ACC112 (cell line): ENCODE measurements around the gene LDHAL6A.
A peak's percentile ranks its signal among the peaks of the same experiment; 100 is the strongest.

ENCODE experiments used
- H2AFZ ChIP-seq: fragments of 200-600 bp; sonication (generic); one replicate; pipeline ENCODE4 v1.6.0; 2017; ENCODE audit warnings: antibody characterized with exemption, low read length; ENCODE audit not compliant: unreplicated experiment
- H3K27ac ChIP-seq: fragments of 200-600 bp; sonication (generic); 2 replicates; pipeline ENCODE4 v1.5.1; 2014; ENCODE audit warnings: low read depth, mild to moderate bottlenecking, antibody characterized with exemption, low read length, moderate library complexity
- H3K27me3 ChIP-seq: fragments of 200-600 bp; sonication (generic); 2 replicates; pipeline ENCODE4 v1.6.1; 2014; ENCODE audit warnings: mild to moderate bottlenecking, antibody characterized with exemption, low read length, moderate library complexity, mixed read lengths; ENCODE audit not compliant: insufficient read depth
- H3K36me3 ChIP-seq: fragments of 200-600 bp; sonication (generic); 2 replicates; pipeline ENCODE4 v1.6.1; 2016; ENCODE audit warnings: mild to moderate bottlenecking, antibody characterized with exemption, low read length, moderate library complexity, mixed read lengths; ENCODE audit not compliant: insufficient read depth
- H3K4me1 ChIP-seq: fragments of 200-600 bp; sonication (generic); one replicate; pipeline ENCODE4 v1.6.1; 2016; ENCODE audit warnings: low read length, mixed read lengths; ENCODE audit not compliant: insufficient read depth, unreplicated experiment, control insufficient read depth
- H3K4me3 ChIP-seq: fragments of 200-600 bp; sonication (generic); 2 replicates; pipeline ENCODE4 v1.5.1; 2014; ENCODE audit warnings: mild to moderate bottlenecking, low read depth, low read length
- H3K79me2 ChIP-seq: fragments of 200-600 bp; sonication (generic); one replicate; pipeline ENCODE4 v1.6.0; 2016; ENCODE audit warnings: low read length; ENCODE audit not compliant: control insufficient read depth, unreplicated experiment, insufficient read depth

LDHAL6A gene

GRCh38 chr11:18522388-18522787 lies 66.7 kb downstream of the LDHAL6A start:
- Histone ChIP-seq H3K79me2 (peaks cover 41% of the 10 kb centered on the region), H3K27me3 (no peaks in the 10 kb centered on the region), H3K36me3 (no peaks in the 10 kb centered on the region)

GRCh38 chr11:18523084-18523483 lies 67.4 kb downstream of the LDHAL6A start:
- H3K27me3 ChIP-seq: no peaks in the 10 kb centered on the region
- peaks cover 42% of the 10 kb centered on the region for H3K79me2 ChIP-seq
- no peaks in the 10 kb centered on the region for H3K36me3 ChIP-seq

More at GRCh38 chr11:18522388-18522787, 66.7 kb downstream of the LDHAL6A start:
- Histone ChIP-seq H3K4me1 (peaks cover 3% of the 10 kb centered on the region), H2AFZ (no peak overlapping the region), H3K4me3 (no peak overlapping the region), H3K27ac (no peak overlapping the region)

GRCh38 chr11:18524248-18524647 lies 68.6 kb downstream of the LDHAL6A start:
- Histone ChIP-seq H3K79me2 (peaks cover 46% of the 10 kb centered on the region), H3K27ac (no peak overlapping the region), H3K4me1 (peaks cover 3% of the 10 kb centered on the region), H3K27me3 (no peaks in the 10 kb centered on the region), H2AFZ (no peak overlapping the region), H3K4me3 (no peak overlapping the region), H3K36me3 (no peaks in the 10 kb centered on the region)

More at GRCh38 chr11:18523084-18523483, 67.4 kb downstream of the LDHAL6A start:
- H3K4me1 ChIP-seq: peaks cover 3% of the 10 kb centered on the region
- H3K27ac ChIP-seq: no peak overlapping the region
- H3K4me3 ChIP-seq: no peak overlapping the region
- no peak overlapping the region for H2AFZ ChIP-seq

GRCh38 chr11:18526130-18526520 lies 70.5 kb downstream of the LDHAL6A start:
- Histone ChIP-seq H3K79me2 (peaks cover 46% of the 10 kb centered on the region), H2AFZ (peak overlapping the region; percentile 81), H3K27me3 (no peaks in the 10 kb centered on the region), H3K27ac (peak overlapping the region; percentile 96), H3K4me1 (peaks cover 3% of the 10 kb centered on the region), H3K4me3 (peak overlapping the region; percentile 100), H3K36me3 (no peaks in the 10 kb centered on the region)

GRCh38 chr11:18526521-18527296 lies 71.1 kb downstream of the LDHAL6A start, which contains the start of gene TSG101:
TSG101 (minus strand) TSS chr11:18526942; CDS start chr11:18526816, 126 bp downstream.
- peaks cover 46% of the 10 kb centered on the region for H3K79me2 ChIP-seq
- H2AFZ ChIP-seq: peak within 1 kb of the TSS; percentile 81
- no peaks in the 10 kb centered on the region for H3K36me3 ChIP-seq
- H3K4me1 ChIP-seq: peaks cover 3% of the 10 kb centered on the region
- no peaks in the 10 kb centered on the region for H3K27me3 ChIP-seq
- H3K27ac ChIP-seq: peak within 1 kb of the TSS; percentile 96
- H3K4me3 ChIP-seq: peak within 1 kb of the TSS; percentile 100

GRCh38 chr11:18527512-18527911 lies 71.9 kb downstream of the LDHAL6A start:
- Histone ChIP-seq H3K27me3 (no peaks in the 10 kb centered on the region), H3K4me1 (peaks cover 3% of the 10 kb centered on the region), H3K4me3 (peak overlapping the region; percentile 100), H3K36me3 (no peaks in the 10 kb centered on the region), H3K79me2 (peaks cover 41% of the 10 kb centered on the region), H3K27ac (peak overlapping the region; percentile 96), H2AFZ (peak overlapping the region; percentile 81)
